DLD1 (cell line): ENCODE results near the gene THNSL1.

ENCODE experiments used
- in situ Hi-C: cut with HindIII; loops from 2 replicates; pipeline ENCODE4 v1.10.0; 2017; ENCODE audit warnings: low sequenced_read_pairs

THNSL1 gene

DNA sequence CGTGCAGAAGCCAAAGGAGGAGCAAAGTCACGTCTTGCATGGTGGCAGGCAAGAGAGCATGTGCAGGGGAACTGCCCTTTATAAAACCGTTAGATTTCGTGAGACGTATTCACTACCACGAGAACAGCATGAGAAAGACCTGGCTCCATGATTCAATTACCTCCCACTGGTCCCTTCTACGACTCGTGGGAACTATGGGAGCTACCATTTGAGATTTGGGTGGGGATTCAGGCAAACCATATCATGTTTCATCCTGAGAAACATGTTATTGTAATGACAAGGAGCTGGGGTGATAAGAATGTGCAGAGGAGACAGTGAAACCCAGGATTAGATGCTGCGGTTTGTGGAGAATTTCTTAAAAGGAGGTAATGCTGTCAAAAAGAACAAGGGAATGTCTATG is 34.0 kb downstream of the THNSL1 start:
- in situ Hi-C loops, result no loop called here

DNA sequence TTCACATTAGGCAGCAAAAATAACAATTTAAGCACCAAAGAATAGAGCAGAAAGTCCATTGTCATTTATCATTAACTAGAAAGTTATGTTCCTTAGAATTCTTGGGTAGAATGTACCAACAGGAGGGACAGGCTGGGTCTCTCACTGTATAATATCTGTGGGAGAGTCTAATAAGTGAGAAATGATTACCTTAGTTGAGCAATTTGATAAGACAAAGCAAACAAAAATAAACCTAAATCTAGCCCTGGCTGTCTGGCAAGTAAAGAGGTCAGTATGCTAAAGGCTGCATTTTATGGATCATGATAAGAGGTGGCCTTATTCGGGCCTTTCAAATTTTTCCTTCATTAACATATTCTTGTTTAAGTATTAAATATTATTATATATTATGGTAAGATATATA is 35.6 kb downstream of the THNSL1 start:
- in situ Hi-C loops, result no loop called here

DNA sequence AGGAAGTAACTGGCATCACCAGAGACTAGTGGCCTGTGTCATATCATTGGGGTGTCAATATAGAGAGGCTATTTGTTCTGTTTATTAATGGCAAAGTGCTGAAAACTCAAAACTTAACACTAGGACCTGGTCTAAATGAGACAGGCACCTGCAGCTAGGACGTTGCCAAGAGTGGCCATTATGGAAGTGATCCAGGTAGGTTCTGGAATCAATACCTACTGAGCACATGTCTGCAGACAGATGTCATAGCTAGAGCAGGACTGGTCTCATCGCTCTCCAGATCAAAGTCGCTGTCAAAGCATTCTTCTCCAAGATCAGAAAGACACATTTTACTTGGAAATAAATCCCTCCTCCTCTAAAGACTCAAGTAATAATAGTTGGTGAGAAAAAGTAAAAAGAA is 40.3 kb downstream of the THNSL1 start:
- in situ Hi-C loops, result no loop called here

DNA sequence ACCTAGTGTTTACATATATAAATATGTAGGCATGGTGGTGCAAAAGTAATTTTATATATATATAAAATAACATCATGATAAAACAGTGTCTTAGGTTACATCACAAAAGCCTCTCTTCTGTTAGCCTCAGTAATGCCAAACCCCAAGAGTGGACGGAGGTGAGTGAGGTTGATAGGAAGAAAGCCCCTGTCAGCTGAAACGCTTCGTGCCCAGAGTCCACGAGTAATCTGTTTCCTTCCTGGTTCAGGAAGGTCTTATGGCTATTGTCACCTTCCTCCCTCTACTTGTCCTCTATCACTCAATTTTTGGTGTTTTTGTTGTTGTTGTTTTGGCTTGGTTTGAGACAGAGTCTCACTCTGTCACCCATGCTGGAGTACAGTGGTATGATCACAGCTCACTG is 41.5 kb downstream of the THNSL1 start:
- in situ Hi-C loops, result no loop called here

DNA sequence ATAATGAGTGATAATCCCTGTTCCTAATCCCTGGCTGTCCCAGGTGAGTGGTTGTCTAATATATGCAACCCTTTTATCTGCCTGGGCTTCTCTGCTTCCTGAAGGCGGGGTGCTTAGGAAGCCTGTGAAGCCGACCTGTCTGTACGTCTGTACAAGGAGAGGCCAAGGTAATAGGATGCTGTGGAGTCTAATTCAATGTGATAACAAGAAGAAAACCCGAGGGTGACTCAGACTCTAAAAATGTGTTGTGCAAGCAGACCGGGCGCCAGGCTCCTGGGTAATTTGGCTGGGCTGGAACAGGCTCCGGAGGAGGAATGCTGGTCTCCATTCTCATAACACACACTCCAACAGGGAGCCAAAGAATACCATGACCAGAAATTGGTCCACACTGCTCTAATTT is 43.6 kb downstream of the THNSL1 start:
- in situ Hi-C loops, result no loop called here

DNA sequence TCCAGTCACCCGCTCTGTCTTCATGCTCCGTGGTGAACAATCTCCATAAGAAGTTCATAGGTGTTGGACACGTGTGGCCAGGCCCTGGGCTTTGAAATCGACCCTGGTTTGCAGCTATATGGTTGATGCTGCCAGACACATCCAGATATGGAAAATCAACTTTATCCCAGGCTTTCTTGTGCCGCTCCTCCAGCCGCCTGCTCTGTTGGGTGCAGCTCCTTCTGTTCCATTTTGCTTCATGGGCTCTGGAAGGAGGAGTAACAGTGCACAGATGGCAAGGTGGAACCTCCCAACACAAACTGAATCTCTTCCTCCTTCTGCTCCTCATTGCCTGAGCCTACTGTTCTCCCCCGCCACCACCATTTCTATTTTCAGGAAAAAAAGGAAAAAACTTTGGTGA is 44.7 kb downstream of the THNSL1 start:
- in situ Hi-C loops, result no loop called here

DNA sequence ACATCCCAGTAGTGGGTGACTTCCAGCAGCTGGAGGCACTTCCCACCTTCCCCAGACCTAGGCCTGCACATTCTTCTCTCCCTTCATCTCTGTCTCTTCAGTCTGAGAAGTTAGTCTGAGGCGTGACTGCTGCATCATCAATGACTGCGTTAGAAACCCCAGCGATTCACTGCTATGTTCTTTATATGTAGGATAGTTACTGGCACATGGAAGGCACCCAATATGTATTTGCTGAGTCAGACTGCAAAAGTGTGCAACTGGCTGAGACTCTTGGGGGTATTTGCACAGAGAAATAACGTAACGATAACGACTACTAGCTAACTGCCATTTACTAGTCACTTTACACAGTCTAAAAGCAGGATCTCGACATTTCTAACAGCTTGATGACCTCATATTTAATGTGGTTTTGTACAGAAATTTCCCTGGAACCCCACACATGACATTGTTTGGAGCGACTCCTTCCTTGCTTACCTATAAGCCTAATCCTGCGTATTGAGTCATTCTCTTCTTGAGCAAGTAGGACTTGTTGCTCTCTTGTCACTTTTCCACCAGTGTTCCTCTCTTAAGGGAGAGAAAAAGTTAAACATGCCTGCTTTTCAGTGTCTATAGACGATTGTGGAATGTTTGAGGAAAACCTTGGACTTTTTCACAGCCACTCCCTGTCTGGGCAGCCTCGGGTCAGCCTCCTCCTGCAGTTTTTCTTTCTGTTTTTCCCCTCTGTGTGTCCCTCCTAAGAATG is 45.5 kb downstream of the THNSL1 start:
- in situ Hi-C loops, result no loop called here

DNA sequence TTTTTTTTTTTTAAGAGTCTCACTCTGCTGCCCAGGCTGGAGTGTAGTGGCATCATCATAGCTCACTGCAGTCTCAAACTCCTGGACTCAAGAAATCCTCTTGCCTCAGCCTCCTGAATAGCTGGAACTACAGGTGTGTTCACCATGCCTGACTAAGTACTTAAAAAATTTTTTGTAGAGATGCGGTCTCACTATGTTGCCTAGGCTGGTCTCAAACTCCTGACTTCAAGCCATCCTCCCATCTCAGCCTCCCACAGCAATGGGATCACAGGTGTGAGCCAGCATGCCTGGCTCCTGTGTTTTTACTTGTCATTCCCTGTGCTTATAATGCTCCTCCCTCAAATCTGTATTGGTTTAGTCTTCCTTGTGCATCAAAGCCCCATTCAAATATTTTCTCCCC is 46.7 kb downstream of the THNSL1 start:
- in situ Hi-C loops, result no loop called here

DNA sequence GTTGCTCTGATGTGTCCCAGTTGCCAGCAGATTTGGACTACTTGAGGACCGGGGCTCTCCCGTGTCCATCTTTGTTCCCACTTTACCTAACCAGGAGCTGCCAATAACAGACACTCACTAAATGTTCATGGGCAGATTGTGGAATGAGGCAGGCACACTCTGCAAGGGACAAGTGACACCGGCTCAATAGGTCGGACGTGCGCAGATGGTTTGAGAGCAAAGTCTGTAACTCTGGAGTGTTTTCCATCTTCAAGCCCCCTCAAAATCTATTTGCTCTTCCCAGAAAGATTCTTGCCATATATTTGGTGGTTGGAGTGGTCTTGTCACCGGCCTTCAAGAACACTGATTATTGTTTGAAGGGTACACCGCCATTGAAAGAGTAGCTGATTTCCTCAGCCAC is 47.2 kb downstream of the THNSL1 start:
- in situ Hi-C loops, result no loop called here

DNA sequence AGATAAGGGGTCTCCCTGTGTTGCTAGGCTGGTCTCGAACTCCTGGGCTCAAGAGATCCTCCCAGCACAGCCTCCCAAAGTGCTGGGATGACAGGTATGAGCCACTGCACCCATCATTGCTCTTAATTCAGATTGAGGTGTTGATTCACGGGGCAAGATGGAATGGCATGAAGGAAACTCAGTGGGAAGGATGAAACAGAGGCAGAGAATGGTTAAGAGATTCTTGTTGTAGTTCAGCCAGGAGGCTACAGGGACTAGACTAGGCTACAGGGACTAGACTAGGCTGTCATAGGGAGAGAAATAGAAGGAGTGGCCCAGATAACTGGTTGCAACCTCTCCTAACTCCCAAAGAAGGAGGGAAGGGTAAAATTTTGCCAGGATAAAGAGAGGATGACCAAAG is 48.0 kb downstream of the THNSL1 start:
- in situ Hi-C loops, result no loop called here

DNA sequence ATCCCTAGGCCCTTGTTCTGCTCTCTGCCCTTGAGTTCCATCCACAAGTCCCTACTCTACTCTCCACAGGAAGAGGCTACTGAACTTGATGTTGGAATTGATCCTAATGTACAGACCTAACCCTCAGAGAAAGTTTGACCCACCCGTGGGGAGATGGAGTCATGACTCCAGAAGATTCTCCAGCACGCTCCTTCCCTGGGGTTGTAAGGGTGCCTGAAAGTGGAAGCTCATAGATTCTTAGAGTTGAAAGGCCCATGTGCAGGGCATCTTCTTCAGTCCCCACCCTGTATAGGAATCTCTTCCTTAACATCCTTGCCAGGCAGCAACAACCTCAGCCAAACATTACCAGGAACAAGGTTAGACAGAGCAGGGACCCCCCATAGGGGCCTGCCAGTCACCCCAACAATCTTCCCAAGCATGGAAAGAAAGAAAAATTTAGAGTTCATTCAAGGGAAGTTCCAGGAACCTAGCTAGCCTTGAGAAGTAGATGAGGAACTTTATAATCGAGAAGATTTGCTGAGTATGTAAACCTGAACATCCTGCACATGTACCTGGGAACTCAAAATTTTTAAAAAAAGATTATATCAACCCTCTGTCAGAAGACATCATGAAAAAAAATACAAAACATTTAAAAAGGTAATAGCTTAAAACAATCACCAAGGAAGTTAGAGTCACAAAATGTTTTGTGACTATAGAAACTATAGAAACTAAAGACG is 49.5 kb downstream of the THNSL1 start:
- in situ Hi-C loops, result no loop called here

DNA sequence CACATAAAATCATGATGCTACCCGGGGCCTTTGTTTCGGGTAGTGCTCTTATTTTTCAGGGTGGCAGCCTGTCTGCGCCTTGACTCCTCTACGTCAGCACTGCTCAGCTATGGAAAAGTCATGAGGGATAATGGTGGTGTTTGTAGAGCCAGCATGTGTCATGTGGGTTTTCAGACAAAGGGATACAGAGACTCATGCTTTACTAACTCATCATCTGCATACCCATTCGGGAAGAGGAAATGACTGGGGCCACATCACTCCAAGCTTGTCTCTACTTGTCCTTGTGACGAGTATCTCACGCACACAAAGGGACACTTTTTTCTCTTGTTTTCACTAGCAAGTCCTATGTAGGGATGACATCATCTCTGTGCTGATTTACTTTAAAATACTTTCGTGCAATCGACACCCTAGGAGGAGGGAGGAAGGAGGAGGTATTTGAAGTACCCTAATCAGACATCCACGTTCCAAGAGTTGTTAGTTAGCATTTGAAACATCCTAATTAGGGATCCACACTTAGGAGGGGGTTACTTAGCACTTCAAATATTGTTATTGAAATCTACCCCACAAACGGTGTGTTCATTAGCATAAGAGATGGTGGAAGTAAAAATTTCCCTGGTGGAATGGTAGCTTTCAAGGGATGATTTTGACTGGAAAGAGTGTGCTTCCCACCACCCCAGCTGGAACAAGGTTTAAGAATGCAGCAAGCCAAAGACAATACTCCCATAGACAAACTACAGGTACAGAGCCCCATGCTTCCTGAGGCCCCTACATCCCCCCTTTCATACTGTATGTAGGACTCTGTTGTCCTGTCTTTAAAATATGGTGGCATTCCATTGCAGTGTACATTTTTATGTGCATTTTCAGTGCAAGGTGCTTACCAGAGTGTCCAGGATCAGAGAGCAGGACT is 52.0 kb downstream of the THNSL1 start:
- in situ Hi-C loops, result no loop called here

DNA sequence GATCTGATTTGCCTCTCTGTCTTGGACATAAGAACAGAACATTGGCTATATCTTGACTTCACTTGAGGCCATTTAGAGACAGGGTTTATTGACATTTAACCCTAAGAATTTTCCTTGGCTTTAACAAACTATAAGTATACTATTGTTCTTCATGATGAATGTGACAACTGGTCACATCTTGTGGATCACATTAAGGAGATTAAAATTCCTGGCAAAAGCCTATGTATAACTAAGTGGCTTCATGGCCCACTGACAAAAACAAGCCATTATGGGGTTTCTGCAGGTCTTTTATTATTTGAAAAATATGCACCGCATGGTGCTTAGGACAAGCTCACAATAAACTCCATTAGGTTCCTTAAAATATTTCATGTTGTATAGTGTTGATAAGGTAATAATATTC is 54.8 kb downstream of the THNSL1 start:
- in situ Hi-C loops, result no loop called here

DNA sequence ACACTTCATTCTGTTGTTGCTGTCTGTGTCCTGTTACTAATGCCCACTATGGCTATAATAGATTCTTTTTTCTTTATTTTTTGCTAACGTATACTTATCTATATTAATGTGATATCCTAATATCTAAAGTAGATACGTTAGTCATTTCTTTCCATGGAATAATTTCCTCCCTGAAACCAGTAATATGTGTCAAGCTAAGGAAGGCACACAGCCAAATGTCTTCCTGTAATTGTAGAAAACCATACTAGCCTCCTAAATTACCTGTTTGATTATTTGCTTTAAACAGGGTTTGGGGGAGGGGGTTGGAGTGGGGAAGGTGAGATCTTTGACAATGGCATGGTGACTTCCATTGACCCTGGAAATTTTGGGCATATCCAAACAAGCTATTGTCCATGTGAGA is 56.4 kb downstream of the THNSL1 start:
- in situ Hi-C loops, result no loop called here

DNA sequence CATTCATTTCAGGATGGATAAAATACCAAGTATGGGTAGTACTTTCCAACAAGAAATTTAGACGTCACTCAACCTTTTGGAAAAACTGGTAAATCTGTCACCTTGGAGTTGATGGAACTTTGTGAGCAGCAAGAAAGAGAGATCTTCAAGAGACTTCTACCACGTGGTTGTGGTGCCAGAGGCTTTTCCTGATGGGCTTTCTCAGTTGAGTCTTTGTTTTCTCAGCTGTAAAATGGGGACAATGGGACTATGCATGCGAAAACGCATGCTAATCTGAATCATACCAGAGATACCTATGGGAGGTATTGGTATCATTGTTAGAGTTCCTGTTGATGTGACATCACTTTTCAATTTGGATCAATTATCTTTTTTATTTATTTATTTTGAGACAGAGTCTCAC is 59.4 kb downstream of the THNSL1 start:
- in situ Hi-C loops, result no loop called here
